PC-9 (cell line): ENCODE measurements around the gene LRRC56. TPM values are rescaled to one million over a fixed set of nuclear protein-coding genes. Genes with fewer than 3 reads are reported as not detected.

Source experiments
- BruUV-seq: library from RNA; stranded (reverse); fragments of 400-500 nt; replicated peaks from 2 replicates; lab custom pipeline; 2021; lab: Mats Ljungman, UMichigan
- CTCF ChIA-PET: fragments of 300-600 bp; sonication (Branson Sonifier 250); formaldehyde crosslinking; loops from one replicate; lab custom pipeline; 2022; ENCODE audit warnings: antibody characterized with exemption; lab: Charles Lee
- POLR2A ChIA-PET: fragments of 300-600 bp; sonication (Branson Sonifier 250); formaldehyde crosslinking; loops from one replicate; lab custom pipeline; 2022; ENCODE audit warnings: antibody characterized with exemption; ENCODE audit not compliant: unreplicated experiment; lab: Charles Lee
- DNase-seq, 2 experiments: peaks; one replicate each; pipeline versions ENCODE4 v3.0.0 to v3.0.0-alpha.2; 2015 to 2022; ENCODE audit warnings: mixed read lengths in 1 of 2
- H2AFZ ChIP-seq: fragments of 200-600 bp; sonication (generic); 2 replicates; pipeline ENCODE4 v1.8.1; 2017; ENCODE audit warnings: antibody characterized with exemption
- H3F3A ChIP-seq: fragments of 200-600 bp; sonication (generic); 2 replicates; pipeline ENCODE4 v1.8.1; 2017; ENCODE audit warnings: antibody characterized with exemption, mild to moderate bottlenecking, low read depth; ENCODE audit not compliant: insufficient read depth
- H3K27ac ChIP-seq: fragments of 200-600 bp; sonication (generic); 2 replicates; pipeline ENCODE4 v1.6.1; 2016; ENCODE audit warnings: mixed run types
- H3K27me3 ChIP-seq: fragments of 200-600 bp; sonication (generic); 2 replicates; pipeline ENCODE4 v1.6.1; 2016; ENCODE audit warnings: low read depth, mixed run types; ENCODE audit not compliant: insufficient read depth
- H3K36me3 ChIP-seq: fragments of 200-600 bp; sonication (generic); 2 replicates; pipeline ENCODE4 v1.6.1; 2016; ENCODE audit warnings: low read depth, mixed run types
- H3K4me1 ChIP-seq: fragments of 200-600 bp; sonication (generic); replicated peaks from 2 replicates; pipeline ENCODE4 v1.6.1; 2016; ENCODE audit warnings: mixed run types; ENCODE audit not compliant: insufficient read depth
- H3K4me2 ChIP-seq: fragments of 200-600 bp; sonication (generic); 2 replicates; pipeline ENCODE4 v1.6.1; 2017; ENCODE audit warnings: mixed run types
- H3K4me3 ChIP-seq: fragments of 200-600 bp; sonication (generic); 2 replicates; pipeline ENCODE4 v1.6.1; 2016; ENCODE audit warnings: mixed run types
- H3K79me2 ChIP-seq: fragments of 200-600 bp; sonication (generic); 2 replicates; pipeline ENCODE4 v1.6.1; 2017; ENCODE audit warnings: low read depth, mixed run types
- H3K9me2 ChIP-seq: fragments of 200-600 bp; sonication (generic); 2 replicates; pipeline ENCODE4 v1.8.1; 2017; ENCODE audit warnings: mild to moderate bottlenecking; ENCODE audit not compliant: insufficient read depth
- H3K9me3 ChIP-seq: fragments of 200-600 bp; sonication (generic); 2 replicates; pipeline ENCODE4 v1.8.1; 2016; ENCODE audit warnings: low read depth; ENCODE audit not compliant: insufficient read depth
- H4K20me1 ChIP-seq: fragments of 200-600 bp; sonication (generic); 2 replicates; pipeline ENCODE4 v1.8.1; 2017; ENCODE audit not compliant: insufficient read depth
- CTCF ChIP-seq: fragments of 200-600 bp; sonication (generic); conservative IDR thresholded peaks from 2 replicates; pipeline ENCODE4 v1.6.1; 2017; ENCODE audit warnings: mixed run types, antibody characterized with exemption, mild to moderate bottlenecking, moderate library complexity
- EZH2 ChIP-seq: fragments of 200-600 bp; sonication (generic); IDR thresholded peaks from 2 replicates; pipeline ENCODE4 v1.8.0; 2017; ENCODE audit warnings: antibody characterized with exemption, low read depth
- intact Hi-C: fragments of 100-400 bp; cut with micrococcal nuclease; formaldehyde crosslinking; loops from one replicate; pipeline ENCODE4 v1.10.0; 2022; ENCODE audit not compliant: unreplicated experiment
- total RNA-seq: library from RNA; stranded (reverse); gene quantifications from 2 replicates; pipeline ENCODE4 v1.2.3, GENCODE V29; 2021

The LRRC56 gene
- total RNA-seq, 1 experiment from 2014 or later = 5.0 TPM

GRCh38 chr11:490186-490929 is 47.0 kb upstream of the LRRC56 start:
- Histone ChIP-seq H3K27me3 (no peaks in the 10 kb centered on the region), H3K79me2 (no peaks in the 10 kb centered on the region), H3K27ac (no peak overlapping the region), H3K9me2 (no peaks in the 10 kb centered on the region), H3K36me3 (no peaks in the 10 kb centered on the region), H4K20me1 (no peaks in the 10 kb centered on the region), H3K4me1 (no peaks in the 10 kb centered on the region), H3F3A (no peaks in the 10 kb centered on the region), H2AFZ (no peak overlapping the region), H3K4me2 (no peak overlapping the region), H3K9me3 (no peaks in the 10 kb centered on the region), H3K4me3 (no peak overlapping the region)
- BruUV-seq = no TSS peak
- no peak for DNase-seq
- TF ChIP-seq CTCF (no peak), EZH2 (no peak)
- intact Hi-C loops = no loop called here
- POLR2A ChIA-PET = no interaction called here
- CTCF ChIA-PET = no interaction called here

- intact Hi-C loops = no loop called here
- Histone ChIP-seq H3K27ac (no peak overlapping the region), H3K27me3 (no peaks in the 10 kb centered on the region), H3K9me2 (no peaks in the 10 kb centered on the region), H3F3A (no peaks in the 10 kb centered on the region; the same call in 1 of the 2 replicates), H3K36me3 (no peaks in the 10 kb centered on the region), H3K79me2 (no peaks in the 10 kb centered on the region), H3K9me3 (no peaks in the 10 kb centered on the region), H3K4me1 (no peaks in the 10 kb centered on the region), H2AFZ (no peak overlapping the region), H3K4me2 (no peak overlapping the region), H3K4me3 (no peak overlapping the region), H4K20me1 (no peaks in the 10 kb centered on the region)
- DNase-seq = no peak
- TF ChIP-seq EZH2 (no peak), CTCF (no peak)
- CTCF ChIA-PET = no interaction called here
- BruUV-seq = no TSS peak
- POLR2A ChIA-PET = no interaction called here
These were observed 46.4 kb upstream of the LRRC56 start for GRCh38 chr11:490930-491260.

GRCh38 chr11:491358-491757 is 46.0 kb upstream of the LRRC56 start:
- BruUV-seq = no TSS peak
- POLR2A ChIA-PET = no interaction called here
- Histone ChIP-seq H3K4me3 (no peak overlapping the region), H3K27ac (no peak overlapping the region), H3K9me3 (no peaks in the 10 kb centered on the region), H3K9me2 (no peaks in the 10 kb centered on the region), H4K20me1 (no peaks in the 10 kb centered on the region), H3K4me2 (no peak overlapping the region), H3K36me3 (no peaks in the 10 kb centered on the region), H3F3A (no peaks in the 10 kb centered on the region; the same call in 1 of the 2 replicates), H2AFZ (no peak overlapping the region), H3K79me2 (no peaks in the 10 kb centered on the region), H3K27me3 (no peaks in the 10 kb centered on the region), H3K4me1 (no peaks in the 10 kb centered on the region)
- TF ChIP-seq CTCF (no peak), EZH2 (no peak)
- intact Hi-C loops = no loop called here
- no peak for DNase-seq
- CTCF ChIA-PET = no interaction called here
